ENCODE measurements around the gene DLG2.

GRCh38 chr11:84140386-84141169 is 1486.6 kb downstream of the DLG2 start:
- TF ChIP-seq CTCF (IDR thresholded peaks at IDR 0.05; ENCODE audit: insufficient read depth, low read depth, low read length) (no peak), EZH2 (IDR thresholded peaks at IDR 0.05; ENCODE audit: insufficient read depth, low read length) (no peak)
